HEK293T (cell line): ENCODE data around the gene AMIGO1.

Experiments used
- ARNT ChIP-seq: fragments of 450-650 bp; IDR thresholded peaks from 2 replicates; pipeline ENCODE4 v1.6.1; 2017; ENCODE audit warnings: mild to moderate bottlenecking
- BHLHE40 ChIP-seq: fragments of 450-650 bp; IDR thresholded peaks from 2 replicates; pipeline ENCODE4 v1.6.1; 2016; ENCODE audit warnings: mild to moderate bottlenecking, moderate library complexity, borderline replicate concordance
- HDGF ChIP-seq: fragments of 450-650 bp; IDR thresholded peaks from 2 replicates; pipeline ENCODE4 v1.6.1; 2017; ENCODE audit warnings: antibody characterized with exemption, borderline replicate concordance

DNA sequence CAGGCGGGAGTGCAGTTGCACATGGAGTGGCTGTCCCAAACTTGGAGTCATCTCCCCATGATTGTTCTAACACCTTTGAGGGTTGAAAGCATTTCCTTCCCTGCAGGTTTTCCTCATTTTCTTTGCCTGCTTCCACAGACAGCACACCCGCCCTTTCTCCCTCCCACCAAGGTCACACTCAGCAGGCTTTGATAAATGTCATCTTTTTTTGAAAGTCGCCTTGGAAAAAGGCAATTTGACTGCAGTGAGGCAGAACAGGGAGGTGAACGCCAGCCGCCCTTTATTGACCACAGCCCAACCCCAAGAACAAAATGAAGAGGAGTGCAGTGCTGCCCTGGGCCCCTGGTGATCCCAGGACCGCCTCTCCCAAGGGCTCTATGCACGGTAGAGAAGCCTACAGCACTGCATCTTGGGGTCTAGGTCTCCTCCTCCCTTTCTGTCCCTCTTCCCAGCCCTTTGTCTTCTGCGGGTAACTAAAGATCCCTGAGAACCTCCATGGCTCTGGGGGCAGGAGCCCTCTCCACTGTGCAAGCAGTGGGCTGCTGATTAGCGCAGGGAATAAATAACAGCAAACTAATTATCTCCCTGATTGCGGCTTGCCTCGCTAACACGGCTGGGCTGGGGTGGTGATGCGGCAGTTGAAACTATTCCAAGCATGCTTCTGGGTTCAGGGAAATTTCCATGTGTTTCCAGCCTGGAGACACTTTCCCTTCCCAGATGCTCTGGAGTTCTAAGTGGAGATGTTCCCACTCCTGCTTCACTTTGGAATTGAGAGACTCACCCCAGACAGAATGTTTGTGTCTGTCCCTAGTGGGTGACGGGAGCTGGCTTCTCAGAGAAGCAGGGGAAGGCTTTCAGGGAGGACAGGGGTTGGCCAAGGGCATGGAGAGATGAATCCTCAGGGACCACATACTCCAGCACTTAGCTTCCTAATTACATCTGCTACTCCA lies 11.8 kb upstream of the AMIGO1 start:
- no peak for TF ChIP-seq ARNT
- no peak for TF ChIP-seq BHLHE40
- TF ChIP-seq HDGF, result no peak
